GM23248 (cell line): ENCODE data around the gene POT1.

Experiments
- EZH2 ChIP-seq: fragments of 200-600 bp; sonication (generic); IDR thresholded peaks from 2 replicates; pipeline ENCODE4 v1.6.1; 2018; ENCODE audit warnings: antibody characterized with exemption, mild to moderate bottlenecking; ENCODE audit not compliant: insufficient read depth, poor library complexity, severe bottlenecking
- EZH2phosphoT487 ChIP-seq: fragments of 200-600 bp; sonication (generic); IDR thresholded peaks from 2 replicates; pipeline ENCODE4 v1.6.1; 2018; ENCODE audit warnings: antibody characterized with exemption, moderate library complexity, mild to moderate bottlenecking, low read depth; ENCODE audit not compliant: insufficient read depth

GRCh38 chr7:124930173-124930623 is 573 bp upstream of the POT1 start:
- TF ChIP-seq EZH2, result no peak
- TF ChIP-seq EZH2phosphoT487, result no peak
